K562 (cell line): ENCODE measurements around the gene GNAQ. TPM values are rescaled to one million over a fixed set of nuclear protein-coding genes. Genes with fewer than 3 reads are reported as not detected.

Experiments
- AFF1 ChIP-seq, 2 experiments: fragments of 450-650 bp; IDR thresholded peaks; 2 replicates each; pipeline ENCODE4 v1.6.1; 2018; ENCODE audit warnings: mild to moderate bottlenecking in 2 of 2, low read depth in 1 of 2; ENCODE audit not compliant: partially characterized antibody in 2 of 2
- BCL6 ChIP-seq: fragments of 250-450 bp; sonication (Bioruptor Pico); IDR thresholded peaks from 2 replicates; pipeline ENCODE4 v1.4.0; 2020
- BRD9 ChIP-seq: fragments of 450-650 bp; IDR thresholded peaks from 2 replicates; pipeline ENCODE4 v1.6.1; 2018; ENCODE audit warnings: low read depth; ENCODE audit not compliant: partially characterized antibody
- COPS2 ChIP-seq: fragments of 450-650 bp; conservative IDR thresholded peaks from 2 replicates; pipeline ENCODE4 v1.6.1; 2016; ENCODE audit warnings: mild to moderate bottlenecking, moderate library complexity
- ELF2 ChIP-seq: fragments of 250-450 bp; sonication (Bioruptor Pico); IDR thresholded peaks from 2 replicates; pipeline ENCODE4 v1.5.0; 2021; ENCODE audit warnings: mild to moderate bottlenecking
- ELK1 ChIP-seq: sonication (generic); formaldehyde crosslinking; IDR thresholded peaks from 2 replicates; pipeline ENCODE4 v1.8.1; 2022; ENCODE audit warnings: missing genetic modification reagents
- FOXM1 ChIP-seq, 2 experiments: fragments of 450-650 bp in 1 of 2; sonication (generic) in 1 of 2; formaldehyde crosslinking in 1 of 2; IDR thresholded peaks; 2 replicates each; pipeline versions ENCODE4 v1.6.1 to v1.9.0; 2017 to 2022; ENCODE audit warnings: low read depth in 2 of 2, mild to moderate bottlenecking in 2 of 2, missing genetic modification reagents in 1 of 2, moderate library complexity in 1 of 2
- KAT2B ChIP-seq: IDR thresholded peaks from one replicate; pipeline ENCODE4 v1.6.1; 2012; ENCODE audit warnings: low read depth, mild to moderate bottlenecking, control low read depth, inconsistent platforms, low read length, moderate library complexity
- MAFK ChIP-seq: IDR thresholded peaks from 2 replicates; pipeline ENCODE4 v1.6.1; 2011; ENCODE audit warnings: low read length, improper control_type of control experiment
- NFATC3 ChIP-seq: fragments of 450-650 bp; IDR thresholded peaks from 2 replicates; pipeline ENCODE4 v1.6.1; 2017; ENCODE audit warnings: mild to moderate bottlenecking
- NR2C2 ChIP-seq, 2 experiments: fragments of 200-800 bp in 1 of 2; sonication (Bioruptor generic) in 1 of 2; sonication (generic) in 1 of 2; formaldehyde crosslinking in 1 of 2; IDR thresholded peaks; 2 replicates each; pipeline versions ENCODE4 v1.6.1 to v1.8.0; 2016 to 2022; ENCODE audit warnings: mild to moderate bottlenecking in 1 of 2, missing compliant biosample characterization in 1 of 2, missing genetic modification characterization in 1 of 2, missing genetic modification reagents in 1 of 2
- SAP30 ChIP-seq: fragments of 200-600 bp; sonication (generic); IDR thresholded peaks from 2 replicates; pipeline ENCODE4 v1.6.1; 2012; ENCODE audit warnings: borderline replicate concordance, low read depth, mild to moderate bottlenecking, moderate library complexity, low read length, control low read depth, inconsistent platforms; ENCODE audit not compliant: insufficient read depth, poor library complexity, severe bottlenecking
- SIX5 ChIP-seq, 2 experiments: IDR thresholded peaks; 2 replicates each; pipeline ENCODE4 v1.6.1; 2011; ENCODE audit warnings: low read length in 2 of 2, borderline replicate concordance in 1 of 2, low read depth in 1 of 2, mild to moderate bottlenecking in 1 of 2, moderate library complexity in 1 of 2; ENCODE audit not compliant: insufficient read depth in 1 of 2
- SMARCA4 ChIP-seq: fragments of 450-650 bp; IDR thresholded peaks from 2 replicates; pipeline ENCODE4 v1.6.1; 2016
- SMARCE1 ChIP-seq: fragments of 450-650 bp; IDR thresholded peaks from 2 replicates; pipeline ENCODE4 v1.7.1; 2016; ENCODE audit warnings: mild to moderate bottlenecking
- STAT6 ChIP-seq: sonication (generic); formaldehyde crosslinking; IDR thresholded peaks from 2 replicates; pipeline ENCODE4 v1.8.1; 2023; ENCODE audit warnings: mild to moderate bottlenecking, missing genetic modification reagents
- TCF3 ChIP-seq: sonication (generic); formaldehyde crosslinking; IDR thresholded peaks from 2 replicates; pipeline ENCODE4 v1.4.0; 2020; ENCODE audit warnings: mild to moderate bottlenecking, missing genetic modification reagents
- U2AF1 ChIP-seq: fragments of 200-400 bp; formaldehyde crosslinking; optimal IDR thresholded peaks from 2 replicates; pipeline ENCODE3; 2017; ENCODE audit warnings: mild to moderate bottlenecking, low read depth, low read length, moderate library complexity
- ZNF282 ChIP-seq: sonication (generic); formaldehyde crosslinking; IDR thresholded peaks from 2 replicates; pipeline ENCODE4 v1.8.1; 2023; ENCODE audit warnings: missing genetic modification reagents
- ZNF699 ChIP-seq: fragments of 250-450 bp; sonication (Bioruptor Pico); IDR thresholded peaks from 2 replicates; pipeline ENCODE4 v1.8.0; 2021; ENCODE audit warnings: mild to moderate bottlenecking, moderate library complexity; ENCODE audit not compliant: insufficient replicate concordance
- polyA plus RNA-seq, 8 experiments: library from polyadenylated mRNA; depleted of rRNA in 4 of 8; stranded (reverse) in 5 of 8; unstranded in 3 of 8; fragments of >200 nt; fragmentation: Nextera tagmentation in 2 of 8; fragmentation: Illumina TruSeq in 1 of 8; extraction: Ambion mirVana in 2 of 8; extraction: Trizol in 1 of 8; gene quantifications; 2 replicates each; pipeline versions ENCODE4 v1.2.1 to v1.2.3, GENCODE V29; 2011 to 2014; ENCODE audit warnings: inconsistent platforms in 1 of 8, missing spikeins in 1 of 8
- total RNA-seq, 7 experiments: library from RNA; depleted of rRNA in 6 of 7; stranded (reverse); fragments of >200 nt in 6 of 7; fragmentation: Illumina TruSeq in 2 of 7; extraction: Trizol in 2 of 7; gene quantifications; 2 replicates each; pipeline versions ENCODE4 v1.2.1 to v1.2.3, GENCODE V29; 2011 to 2021; ENCODE audit warnings: low replicate concordance in 1 of 7

Gene GNAQ
- total and polyA plus RNA-seq, 9 of the 15 experiments (the other 6 are each of a cell fraction or from before 2014, with no cell fraction given) = 4.8 to 27.9 (median 17.5) TPM

GRCh38 chr9:77827104-77827784 lies 204.4 kb downstream of the GNAQ start (continued):
- no peak for TF ChIP-seq BCL6 (CRISPR knock-in tag)
- TF ChIP-seq NFATC3 = no peak
- no peak for TF ChIP-seq NR2C2 (CRISPR knock-in tag; IDR thresholded peaks at IDR 0.05)
- TF ChIP-seq NR2C2 (tag; IDR thresholded peaks at IDR 0.05) = peak; percentile 50; the same call in 1 of the 2 replicates
- no peak for TF ChIP-seq STAT6 (CRISPR knock-in tag)
- TF ChIP-seq SMARCA4 = peak; percentile 88
- peak in 1 of 2 experiments; percentile 99 for TF ChIP-seq AFF1 (IDR thresholded peaks at IDR 0.05; ENCODE audit: low read depth in 1 of 2, partially characterized antibody in 2 of 2)
- no peak for TF ChIP-seq KAT2B
- no peak for TF ChIP-seq COPS2
- TF ChIP-seq ZNF699 (CRISPR knock-in tag) = no peak
- no peak for TF ChIP-seq SIX5 (IDR thresholded peaks at IDR 0.05; ENCODE audit: borderline replicate concordance in 1 of 2, insufficient read depth in 1 of 2, low read depth in 1 of 2, low read length in 2 of 2)
- no peak for TF ChIP-seq BRD9
- TF ChIP-seq SMARCE1 = peak; percentile 75
- peak; percentile 86 for TF ChIP-seq TCF3 (CRISPR knock-in tag)
- TF ChIP-seq ZNF282 (CRISPR knock-in tag) = no peak
- no peak for TF ChIP-seq ELK1 (CRISPR knock-in tag)
- TF ChIP-seq SAP30 = no peak
- no peak for TF ChIP-seq U2AF1
- TF ChIP-seq FOXM1 (IDR thresholded peaks at IDR 0.05; ENCODE audit: low read depth) = peak; percentile 71
- TF ChIP-seq FOXM1 (CRISPR knock-in tag; IDR thresholded peaks at IDR 0.05; ENCODE audit: low read depth) = no peak
- TF ChIP-seq MAFK = peak; percentile 39; the same call in 1 of the 2 replicates
- TF ChIP-seq ELF2 (CRISPR knock-in tag) = no peak
